Fibroblast of lung (primary cell): Measurements from ENCODE around the gene DNAL4.

ENCODE experiments used
- EZH2 ChIP-seq: IDR thresholded peaks from 2 replicates; pipeline ENCODE4 v1.5.1; 2012; ENCODE audit warnings: low read length, control low read depth, mild to moderate bottlenecking; ENCODE audit errors: missing control alignments
- TF ChIP-seq, protein P1 (sequence below), 2 donors: IDR thresholded peaks in 1 of 2; conservative IDR thresholded peaks in 1 of 2; 1 replicate in 1 of 2; 2 replicates in 1 of 2; pipeline ENCODE4 v1.5.1; 2011 to 2012; ENCODE audit warnings: low read length in 2 of 2, control low read depth in 1 of 2, inconsistent platforms in 1 of 2, low read depth in 1 of 2, mild to moderate bottlenecking in 1 of 2

DNA sequence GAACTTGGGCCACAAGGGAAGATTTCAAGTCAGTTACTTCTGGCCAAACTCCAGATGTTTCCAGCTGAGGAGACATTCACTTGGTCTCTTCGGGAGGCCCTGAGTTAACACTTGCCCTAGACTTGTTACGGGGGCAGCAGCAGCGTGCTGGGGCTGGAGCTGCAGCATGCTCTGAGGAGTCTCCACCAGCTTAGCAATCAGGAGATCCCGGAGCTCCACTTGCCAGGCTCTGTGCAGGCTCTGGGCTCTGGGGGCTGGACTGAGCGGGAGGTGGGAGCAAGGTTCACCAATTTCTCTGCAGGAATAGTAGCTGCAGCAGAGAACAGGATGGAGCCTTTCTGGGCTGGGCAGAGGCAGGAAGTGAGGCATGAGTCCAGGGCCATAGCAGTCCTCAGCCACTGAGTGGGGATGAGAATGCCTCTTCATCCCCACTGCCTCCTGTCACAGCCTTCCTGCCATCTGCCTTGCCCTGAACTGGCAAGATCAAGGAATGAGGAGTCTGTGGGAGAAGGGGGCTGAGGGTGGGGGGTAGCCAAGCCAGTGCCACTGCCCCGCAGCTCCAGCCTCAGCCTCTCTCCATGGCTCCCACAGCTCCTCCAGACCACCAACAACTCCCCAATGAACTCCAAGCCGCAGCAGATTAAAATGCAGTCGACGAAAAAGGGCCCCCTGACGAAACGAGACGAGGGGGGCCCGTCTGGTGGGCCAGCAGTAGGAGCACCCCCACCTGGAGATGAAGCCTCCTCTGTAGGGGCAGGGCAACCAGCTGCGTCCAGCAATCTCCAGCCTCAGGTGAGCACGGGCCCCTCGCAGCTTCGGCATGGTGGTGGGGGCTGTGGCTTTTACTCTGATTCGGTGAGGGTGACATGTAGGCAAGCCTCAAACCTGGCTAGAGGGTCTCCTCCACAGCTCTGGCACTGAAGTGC lies 64.8 kb downstream of the DNAL4 start:
- TF ChIP-seq, protein P1, sequence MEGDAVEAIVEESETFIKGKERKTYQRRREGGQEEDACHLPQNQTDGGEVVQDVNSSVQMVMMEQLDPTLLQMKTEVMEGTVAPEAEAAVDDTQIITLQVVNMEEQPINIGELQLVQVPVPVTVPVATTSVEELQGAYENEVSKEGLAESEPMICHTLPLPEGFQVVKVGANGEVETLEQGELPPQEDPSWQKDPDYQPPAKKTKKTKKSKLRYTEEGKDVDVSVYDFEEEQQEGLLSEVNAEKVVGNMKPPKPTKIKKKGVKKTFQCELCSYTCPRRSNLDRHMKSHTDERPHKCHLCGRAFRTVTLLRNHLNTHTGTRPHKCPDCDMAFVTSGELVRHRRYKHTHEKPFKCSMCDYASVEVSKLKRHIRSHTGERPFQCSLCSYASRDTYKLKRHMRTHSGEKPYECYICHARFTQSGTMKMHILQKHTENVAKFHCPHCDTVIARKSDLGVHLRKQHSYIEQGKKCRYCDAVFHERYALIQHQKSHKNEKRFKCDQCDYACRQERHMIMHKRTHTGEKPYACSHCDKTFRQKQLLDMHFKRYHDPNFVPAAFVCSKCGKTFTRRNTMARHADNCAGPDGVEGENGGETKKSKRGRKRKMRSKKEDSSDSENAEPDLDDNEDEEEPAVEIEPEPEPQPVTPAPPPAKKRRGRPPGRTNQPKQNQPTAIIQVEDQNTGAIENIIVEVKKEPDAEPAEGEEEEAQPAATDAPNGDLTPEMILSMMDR (conservative IDR thresholded peaks at IDR 0.05 in 1 of 2, IDR thresholded peaks at IDR 0.05 in 1 of 2; ENCODE audit: low read depth in 1 of 2, low read length in 2 of 2) = no peak
- no peak for TF ChIP-seq EZH2
